Muscle layer of duodenum (tissue), 2 donors: ENCODE measurements around the gene EFCAB6.
A peak's percentile ranks its signal among the peaks of the same experiment; 100 is the strongest.

ENCODE experiments used
- H3K27ac ChIP-seq: one replicate; pipeline ENCODE4 v1.7.0; 2013; ENCODE audit warnings: mild to moderate bottlenecking, low read length
- H3K27me3 ChIP-seq: one replicate; pipeline ENCODE4 v1.7.0; 2013; ENCODE audit warnings: low read depth, mild to moderate bottlenecking, control low read depth, low read length
- H3K36me3 ChIP-seq, 2 donors: one replicate each; pipeline ENCODE4 v1.7.0; 2013; ENCODE audit warnings: low read length in 2 of 2, control low read depth in 1 of 2, mild to moderate bottlenecking in 1 of 2; ENCODE audit not compliant: insufficient read depth in 2 of 2, control insufficient read depth in 1 of 2
- H3K4me1 ChIP-seq, 2 donors: one replicate each; pipeline ENCODE4 v1.7.0; 2013; ENCODE audit warnings: low read length in 2 of 2, mild to moderate bottlenecking in 2 of 2, control low read depth in 1 of 2, moderate library complexity in 1 of 2; ENCODE audit not compliant: insufficient read depth in 2 of 2, control insufficient read depth in 1 of 2
- H3K4me3 ChIP-seq, 2 donors: one replicate each; pipeline ENCODE4 v1.7.0; 2013; ENCODE audit warnings: low read length in 2 of 2, low read depth in 1 of 2, mild to moderate bottlenecking in 1 of 2
- H3K9me3 ChIP-seq, 2 donors: one replicate each; pipeline ENCODE4 v1.7.0; 2013; ENCODE audit warnings: low read length in 2 of 2, control low read depth in 1 of 2, mild to moderate bottlenecking in 1 of 2; ENCODE audit not compliant: control insufficient read depth in 1 of 2
- donor health status: healthy.

The EFCAB6 gene, protein sequence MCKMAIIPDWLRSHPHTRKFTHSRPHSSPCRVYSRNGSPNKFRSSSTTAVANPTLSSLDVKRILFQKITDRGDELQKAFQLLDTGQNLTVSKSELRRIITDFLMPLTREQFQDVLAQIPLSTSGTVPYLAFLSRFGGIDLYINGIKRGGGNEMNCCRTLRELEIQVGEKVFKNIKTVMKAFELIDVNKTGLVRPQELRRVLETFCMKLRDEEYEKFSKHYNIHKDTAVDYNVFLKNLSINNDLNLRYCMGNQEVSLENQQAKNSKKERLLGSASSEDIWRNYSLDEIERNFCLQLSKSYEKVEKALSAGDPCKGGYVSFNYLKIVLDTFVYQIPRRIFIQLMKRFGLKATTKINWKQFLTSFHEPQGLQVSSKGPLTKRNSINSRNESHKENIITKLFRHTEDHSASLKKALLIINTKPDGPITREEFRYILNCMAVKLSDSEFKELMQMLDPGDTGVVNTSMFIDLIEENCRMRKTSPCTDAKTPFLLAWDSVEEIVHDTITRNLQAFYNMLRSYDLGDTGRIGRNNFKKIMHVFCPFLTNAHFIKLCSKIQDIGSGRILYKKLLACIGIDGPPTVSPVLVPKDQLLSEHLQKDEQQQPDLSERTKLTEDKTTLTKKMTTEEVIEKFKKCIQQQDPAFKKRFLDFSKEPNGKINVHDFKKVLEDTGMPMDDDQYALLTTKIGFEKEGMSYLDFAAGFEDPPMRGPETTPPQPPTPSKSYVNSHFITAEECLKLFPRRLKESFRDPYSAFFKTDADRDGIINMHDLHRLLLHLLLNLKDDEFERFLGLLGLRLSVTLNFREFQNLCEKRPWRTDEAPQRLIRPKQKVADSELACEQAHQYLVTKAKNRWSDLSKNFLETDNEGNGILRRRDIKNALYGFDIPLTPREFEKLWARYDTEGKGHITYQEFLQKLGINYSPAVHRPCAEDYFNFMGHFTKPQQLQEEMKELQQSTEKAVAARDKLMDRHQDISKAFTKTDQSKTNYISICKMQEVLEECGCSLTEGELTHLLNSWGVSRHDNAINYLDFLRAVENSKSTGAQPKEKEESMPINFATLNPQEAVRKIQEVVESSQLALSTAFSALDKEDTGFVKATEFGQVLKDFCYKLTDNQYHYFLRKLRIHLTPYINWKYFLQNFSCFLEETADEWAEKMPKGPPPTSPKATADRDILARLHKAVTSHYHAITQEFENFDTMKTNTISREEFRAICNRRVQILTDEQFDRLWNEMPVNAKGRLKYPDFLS (N-terminal part only)

DNA sequence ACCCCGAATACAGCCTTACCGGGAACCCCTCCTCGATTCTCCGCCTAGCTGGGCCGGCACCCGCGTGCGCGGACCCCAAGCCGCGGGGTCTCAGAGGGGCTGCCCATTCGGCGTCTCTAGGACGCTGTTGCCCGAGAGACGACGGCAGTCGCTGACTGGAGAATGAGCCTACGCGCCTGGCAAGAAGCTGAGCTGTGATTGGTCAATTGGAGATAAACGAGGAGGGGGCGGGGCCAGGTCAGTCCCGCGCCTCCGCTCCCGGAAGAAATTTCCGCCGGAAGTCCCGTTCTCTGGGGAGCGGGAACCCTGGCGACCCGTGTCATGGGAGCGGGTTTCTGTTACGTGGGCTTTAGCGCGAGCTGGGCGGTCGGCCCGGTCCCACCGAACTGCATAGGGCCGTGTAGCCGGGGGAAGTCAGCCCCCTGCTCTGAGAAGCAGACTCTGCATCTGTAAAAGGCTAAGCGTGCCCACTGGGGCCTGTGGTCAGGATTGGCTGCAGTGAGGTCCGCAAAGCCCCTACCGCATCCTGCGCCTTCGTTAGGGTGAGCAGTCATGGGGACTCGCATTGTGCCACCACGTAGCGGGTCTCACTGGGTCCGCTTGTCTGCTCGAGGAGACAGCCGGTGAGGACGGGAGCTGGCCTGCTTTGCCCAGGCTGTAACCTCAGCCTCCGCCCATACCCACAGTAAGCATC, at the start of gene EFCAB6:
Gene EFCAB6, minus strand, starts transcription at position 157 of the 694 bp plus-strand sequence. CDS start 29,987 bp downstream, outside the sequence.
- no peaks in the 10 kb centered on the region for H3K27me3 ChIP-seq
- peak within 1 kb of the TSS; percentile 78 for H3K27ac ChIP-seq
- H3K36me3 ChIP-seq, result peaks cover 0 to 4% of the 10 kb centered on the region in 2 donors
- peaks cover 9% of the 10 kb centered on the region in 2 donors for H3K4me1 ChIP-seq
- no peaks in the 10 kb centered on the region for H3K9me3 ChIP-seq
- H3K4me3 ChIP-seq, result peak within 1 kb of the TSS; percentile 80 to 93

DNA sequence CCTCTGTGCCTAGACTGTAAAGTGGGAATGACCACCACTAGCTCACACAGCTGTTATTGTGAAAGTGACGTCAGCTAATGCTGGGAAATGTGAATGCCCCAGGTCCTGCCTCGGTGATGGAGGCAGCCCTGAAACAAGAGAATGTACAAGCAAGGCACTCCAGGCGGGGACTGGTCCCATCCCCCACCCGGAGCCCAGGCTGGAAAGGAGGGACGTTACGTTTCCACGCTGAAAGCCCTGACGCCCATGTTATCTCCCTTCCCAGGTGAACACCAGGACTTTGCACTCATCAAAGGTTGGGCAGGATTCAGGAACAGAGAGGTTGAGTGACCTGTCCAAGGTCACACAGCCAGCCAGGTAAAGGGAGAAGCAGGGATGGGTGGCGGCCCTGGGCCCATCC, 49.4 kb upstream of the EFCAB6 start:
- Histone ChIP-seq H3K4me1 (no peaks in the 10 kb centered on the region), H3K27ac (peak overlapping the region; percentile 51), H3K27me3 (peaks cover 9% of the 10 kb centered on the region), H3K36me3 (no peaks in the 10 kb centered on the region), H3K4me3 (peak overlapping the region in 1 of 2 donors; percentile 19), H3K9me3 (peaks cover 0 to 10% of the 10 kb centered on the region in 2 donors)

DNA sequence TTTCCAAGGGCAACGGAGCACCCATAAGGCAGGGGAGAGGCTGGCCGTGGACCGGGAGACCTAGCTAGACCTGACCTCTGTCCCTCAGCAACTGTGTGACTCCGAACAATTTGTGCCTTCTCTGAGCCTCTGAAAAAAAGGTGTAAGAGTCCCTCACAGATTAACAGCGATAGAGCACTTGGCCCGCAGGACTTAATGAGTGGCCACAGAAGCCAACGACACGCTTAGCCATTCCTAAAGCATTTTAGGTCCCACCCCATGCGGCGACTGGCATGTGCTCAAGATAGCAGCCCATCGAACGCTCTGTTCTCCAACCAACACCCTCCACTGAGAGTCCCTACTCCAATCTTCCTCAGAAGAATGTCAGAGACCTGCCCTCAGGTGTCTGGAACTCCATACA, 48.7 kb upstream of the EFCAB6 start:
- Histone ChIP-seq H3K4me1 (no peaks in the 10 kb centered on the region), H3K9me3 (peaks cover 0 to 11% of the 10 kb centered on the region in 2 donors), H3K4me3 (peak overlapping the region in 1 of 2 donors; percentile 19), H3K27me3 (peaks cover 9% of the 10 kb centered on the region), H3K36me3 (no peaks in the 10 kb centered on the region), H3K27ac (no peak overlapping the region)

DNA sequence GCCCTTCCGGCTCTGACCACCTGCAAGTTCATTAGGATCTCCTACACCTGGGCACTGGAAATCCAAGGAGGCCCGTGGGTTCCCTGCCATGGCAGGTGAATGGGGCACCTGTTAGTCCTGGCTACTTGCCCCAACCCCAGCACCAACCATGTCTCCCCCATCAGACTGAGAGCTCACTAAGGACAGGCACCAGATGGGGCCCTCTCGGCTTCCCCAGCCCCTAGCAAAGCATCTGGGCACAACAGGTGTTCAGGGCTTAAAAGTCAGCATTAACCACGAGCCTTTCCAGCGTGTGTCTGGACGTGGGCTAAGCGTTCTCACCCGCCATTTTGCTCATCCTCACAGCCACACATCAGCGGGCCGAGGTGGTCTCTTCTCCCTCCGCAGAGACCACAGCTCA, 48.0 kb upstream of the EFCAB6 start:
- H3K27me3 ChIP-seq, result peaks cover 9% of the 10 kb centered on the region
- H3K27ac ChIP-seq, result no peak overlapping the region
- no peak overlapping the region for H3K4me3 ChIP-seq
- peaks cover 0 to 11% of the 10 kb centered on the region in 2 donors for H3K9me3 ChIP-seq
- H3K36me3 ChIP-seq, result no peaks in the 10 kb centered on the region
- H3K4me1 ChIP-seq, result no peaks in the 10 kb centered on the region

DNA sequence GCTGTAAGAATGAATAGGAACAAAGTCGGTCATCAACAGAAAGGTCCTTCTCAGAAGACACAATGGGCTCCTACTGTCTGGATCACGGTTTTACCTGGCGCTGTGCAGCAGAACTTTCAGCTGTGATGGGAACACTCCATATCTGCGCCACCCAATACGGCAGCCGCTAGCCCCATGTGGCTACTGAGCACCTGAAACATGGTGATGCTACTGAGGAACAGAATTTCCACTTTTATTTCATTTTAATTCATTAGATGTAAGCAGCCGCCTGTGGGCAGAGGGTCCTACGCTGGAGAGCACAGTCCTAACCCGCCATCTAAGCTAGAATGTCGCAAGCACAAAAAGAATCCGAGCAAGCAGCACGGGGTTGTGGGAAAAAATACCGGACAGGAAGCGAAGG, 47.5 kb upstream of the EFCAB6 start:
- H3K27ac ChIP-seq, result no peak overlapping the region
- H3K4me3 ChIP-seq, result no peak overlapping the region
- peaks cover 0 to 11% of the 10 kb centered on the region in 2 donors for H3K9me3 ChIP-seq
- peaks cover 9% of the 10 kb centered on the region for H3K27me3 ChIP-seq
- H3K4me1 ChIP-seq, result no peaks in the 10 kb centered on the region
- H3K36me3 ChIP-seq, result no peaks in the 10 kb centered on the region

DNA sequence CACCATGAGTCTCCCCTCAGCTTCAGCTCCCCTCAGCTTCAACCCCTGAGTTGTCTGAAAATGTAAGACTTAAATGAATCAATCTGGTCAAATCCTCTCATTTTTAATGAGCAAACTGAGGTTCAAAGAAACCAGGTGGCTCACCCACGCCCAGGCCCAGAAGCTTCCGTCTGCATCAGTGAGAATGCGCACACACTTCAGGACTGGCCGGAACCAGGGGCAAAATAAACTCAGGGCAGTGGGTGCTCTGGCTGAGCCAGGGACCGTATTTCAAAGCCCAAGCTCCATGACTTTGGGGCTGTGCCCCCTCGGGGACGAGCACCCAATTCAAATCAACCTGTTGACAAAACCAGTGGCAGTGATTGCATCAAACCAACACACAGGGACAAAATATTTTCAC, 47.1 kb upstream of the EFCAB6 start:
- Histone ChIP-seq H3K36me3 (no peaks in the 10 kb centered on the region), H3K27me3 (peaks cover 9% of the 10 kb centered on the region), H3K27ac (no peak overlapping the region), H3K9me3 (peaks cover 0 to 11% of the 10 kb centered on the region in 2 donors), H3K4me1 (no peaks in the 10 kb centered on the region), H3K4me3 (no peak overlapping the region)

DNA sequence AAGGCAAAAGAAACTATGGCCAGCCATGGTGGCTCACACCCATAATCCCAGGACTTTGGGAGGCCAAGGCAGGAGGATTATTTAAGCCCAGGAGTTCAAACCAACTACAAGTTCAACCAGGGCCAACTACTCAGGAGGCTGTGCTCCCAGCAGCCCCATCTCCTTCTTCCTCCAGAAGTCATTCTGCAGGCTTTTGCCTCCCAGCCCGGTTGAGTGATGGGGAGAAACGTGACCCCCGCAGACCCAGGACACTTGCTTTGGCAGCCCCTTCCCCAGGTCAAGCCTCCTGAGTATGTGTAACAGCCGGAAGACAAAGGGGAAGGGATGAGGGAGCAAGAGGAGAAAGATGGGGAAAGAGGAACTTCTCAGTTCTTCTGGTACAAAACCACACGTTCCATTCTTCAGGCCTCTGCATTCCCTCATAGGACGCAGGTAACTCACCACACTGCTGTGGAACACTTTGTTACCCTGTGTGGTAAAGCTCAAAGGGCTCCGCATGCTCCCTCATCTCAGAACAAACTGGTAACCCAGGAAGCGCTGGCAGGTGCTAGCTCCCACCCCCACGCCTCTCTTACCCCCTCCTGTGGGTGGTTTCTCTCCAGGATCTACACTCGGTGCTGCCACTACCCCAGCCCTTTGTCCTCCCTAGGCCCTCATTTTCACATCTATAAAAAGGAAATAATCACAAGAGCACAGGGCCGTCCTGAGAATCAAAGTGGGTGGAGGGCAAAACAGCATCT, 46.2 kb upstream of the EFCAB6 start:
- no peak overlapping the region for H3K27ac ChIP-seq

DNA sequence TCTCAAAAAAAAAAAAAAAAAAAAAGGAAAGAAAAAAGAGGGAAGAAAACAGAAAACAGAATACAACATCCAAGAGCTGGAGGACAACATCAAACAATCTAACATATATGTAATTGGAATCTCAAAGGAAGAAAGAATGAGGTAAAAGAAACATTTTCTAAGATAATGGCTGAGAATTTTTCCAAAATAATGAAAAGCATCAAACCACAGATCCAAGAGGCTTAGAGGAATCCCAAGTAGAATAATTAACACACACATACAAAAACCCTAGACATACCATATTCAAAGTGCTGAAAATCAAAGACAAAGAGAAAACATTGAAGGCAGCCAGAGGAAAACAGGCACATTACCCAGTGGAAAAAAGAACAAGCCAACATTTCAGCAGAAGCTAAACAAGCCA, 45.3 kb upstream of the EFCAB6 start:
- Histone ChIP-seq H3K4me1 (no peaks in the 10 kb centered on the region), H3K27ac (no peak overlapping the region), H3K9me3 (peaks cover 0 to 11% of the 10 kb centered on the region in 2 donors), H3K27me3 (peaks cover 14% of the 10 kb centered on the region), H3K4me3 (no peak overlapping the region), H3K36me3 (no peaks in the 10 kb centered on the region)

More for the DNA sequence above, 46.2 kb upstream of the EFCAB6 start:
- Histone ChIP-seq H3K4me3 (no peak overlapping the region), H3K36me3 (no peaks in the 10 kb centered on the region), H3K9me3 (peaks cover 0 to 11% of the 10 kb centered on the region in 2 donors), H3K4me1 (no peaks in the 10 kb centered on the region), H3K27me3 (peaks cover 9% of the 10 kb centered on the region)

DNA sequence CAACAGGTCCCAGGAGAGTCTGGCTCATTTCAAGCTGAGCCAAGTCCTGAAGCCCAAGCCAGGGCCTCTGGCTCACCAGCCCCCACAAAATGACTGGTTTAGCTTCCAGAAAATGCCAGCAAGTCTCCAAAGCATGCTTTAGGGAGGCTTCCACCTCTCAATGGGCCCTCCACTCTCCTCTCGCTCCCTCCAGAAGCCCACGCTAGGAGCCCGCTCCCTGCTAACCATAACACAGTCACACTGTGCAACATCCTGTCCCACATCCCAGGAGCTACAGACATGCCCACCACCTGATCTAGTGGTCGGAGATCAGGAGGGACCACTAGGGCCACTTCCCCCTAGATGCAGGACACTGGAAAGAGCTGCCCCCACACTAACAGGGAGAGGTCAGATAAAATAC, 43.3 kb upstream of the EFCAB6 start:
- H3K27me3 ChIP-seq, result peaks cover 5% of the 10 kb centered on the region

DNA sequence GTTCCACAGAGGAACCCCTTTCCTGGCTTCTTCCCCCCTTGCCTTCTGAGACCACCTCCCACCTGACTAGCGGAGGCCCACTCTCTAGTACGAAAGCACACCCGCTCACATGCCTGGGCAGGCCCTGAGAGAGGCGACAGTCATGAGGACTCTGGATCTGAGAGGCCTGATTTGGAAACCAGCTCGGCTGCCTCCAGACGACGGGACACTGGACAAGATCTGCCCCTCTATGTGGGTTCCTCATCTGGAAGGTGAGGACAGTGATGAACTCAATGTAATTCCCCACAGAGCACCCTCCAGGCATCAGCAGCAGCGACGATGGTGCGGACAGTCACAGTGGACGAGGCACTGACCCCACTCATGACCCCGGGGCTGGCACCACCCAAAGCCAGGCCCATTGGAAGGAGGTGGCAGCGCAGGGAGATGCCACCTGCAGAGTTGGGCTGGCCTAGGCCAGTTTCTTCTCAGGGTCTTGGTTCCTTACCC, 42.7 kb upstream of the EFCAB6 start:
- Histone ChIP-seq H3K27me3 (peaks cover 5% of the 10 kb centered on the region), H3K36me3 (no peaks in the 10 kb centered on the region), H3K4me1 (no peaks in the 10 kb centered on the region)

More for the DNA sequence above, 43.3 kb upstream of the EFCAB6 start:
- Histone ChIP-seq H3K9me3 (peaks cover 0 to 11% of the 10 kb centered on the region in 2 donors), H3K36me3 (no peaks in the 10 kb centered on the region), H3K4me1 (no peaks in the 10 kb centered on the region), H3K4me3 (no peak overlapping the region), H3K27ac (no peak overlapping the region)

More for the DNA sequence above, 42.7 kb upstream of the EFCAB6 start:
- H3K4me3 ChIP-seq, result no peak overlapping the region
- no peak overlapping the region for H3K27ac ChIP-seq
- peaks cover 0 to 11% of the 10 kb centered on the region in 2 donors for H3K9me3 ChIP-seq
